Ishikawa (cell line): Measurements from ENCODE around the gene FAM170B.

Experiments
- CEBPB ChIP-seq: IDR thresholded peaks from 2 replicates; pipeline ENCODE4 v1.6.1; 2012
- EGR1 ChIP-seq: IDR thresholded peaks from 2 replicates; pipeline ENCODE4 v1.6.1; 2012
- EP300 ChIP-seq: IDR thresholded peaks from 2 replicates; pipeline ENCODE4 v1.6.1; 2012; ENCODE audit warnings: borderline replicate concordance
- MAX ChIP-seq: IDR thresholded peaks from 2 replicates; pipeline ENCODE4 v1.6.1; 2012
- RAD21 ChIP-seq: IDR thresholded peaks from 2 replicates; pipeline ENCODE4 v1.6.1; 2012; ENCODE audit warnings: low read depth
- REST ChIP-seq: IDR thresholded peaks from 2 replicates; pipeline ENCODE4 v1.6.1; 2012; ENCODE audit warnings: low read depth, mild to moderate bottlenecking
- TAF1 ChIP-seq: IDR thresholded peaks from 2 replicates; pipeline ENCODE4 v1.6.1; 2012; ENCODE audit warnings: low read depth, mild to moderate bottlenecking
- TEAD4 ChIP-seq: IDR thresholded peaks from 2 replicates; pipeline ENCODE4 v1.6.1; 2012

DNA sequence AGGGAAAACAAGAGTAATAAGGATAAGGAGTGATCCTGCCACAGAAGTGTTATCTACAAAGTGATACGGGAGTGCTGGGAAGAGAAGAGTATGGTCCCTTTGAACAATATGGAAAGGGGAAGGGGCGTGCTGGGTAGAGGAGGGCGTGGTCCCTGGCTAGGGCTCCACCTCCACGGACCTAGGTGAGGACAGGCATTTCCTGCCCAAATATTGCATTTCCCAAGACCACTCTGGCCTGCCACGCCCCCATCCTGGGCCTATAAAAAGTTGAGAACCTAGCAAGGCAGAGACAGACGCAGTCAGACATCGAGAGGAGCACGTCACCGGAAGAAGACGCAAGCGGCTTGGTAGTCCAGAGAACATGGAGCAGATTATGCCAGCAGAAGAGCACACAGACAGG is 41.3 kb downstream of the FAM170B start:
- TF ChIP-seq REST: no peak
- no peak for TF ChIP-seq EGR1
- no peak for TF ChIP-seq RAD21
- TF ChIP-seq CEBPB: no peak
- TF ChIP-seq MAX: no peak
- TF ChIP-seq EP300: no peak
- TF ChIP-seq TEAD4: no peak
- TF ChIP-seq TAF1: no peak
